HepG2 (cell line): ENCODE measurements around the gene SYDE1. TPM values are rescaled to one million over a fixed set of nuclear protein-coding genes. Genes with fewer than 3 reads are reported as not detected.

Source experiments
- ATAC-seq: fragments of 200-7000 bp; cut with Tn5 transposase; 3 replicates; pipeline ENCODE4 v1.9.1; 2020; ENCODE audit warnings: mild to moderate bottlenecking, moderate library complexity
- BruUV-seq: library from RNA; stranded (reverse); fragments of 400-500 nt; replicated peaks from 2 replicates; lab custom pipeline; 2021; lab: Mats Ljungman, UMichigan
- CTCF ChIA-PET: fragments of 300-600 bp; formaldehyde crosslinking; extraction: SDS; loops from one replicate; lab custom pipeline; 2021; ENCODE audit warnings: low total read pairs, inconsistent platforms, low intra/inter-chr PET ratio; lab: Yijun Ruan, JAX
- POLR2A ChIA-PET: fragments of 350-600 bp; sonication (Branson Sonifier 250); formaldehyde crosslinking; loops from one replicate; lab custom pipeline; 2020; ENCODE audit warnings: antibody characterized with exemption, inconsistent platforms; lab: Yijun Ruan, JAX
- DNase-seq: peaks from one replicate; pipeline ENCODE4 v3.0.0-alpha.2; 2015; ENCODE audit warnings: low spot score
- FAIRE-seq: peaks from 3 replicates; lab custom pipeline; 2011; peaks lifted over from hg19 to GRCh38; lab: Jason Lieb, UNC
- H2AFZ ChIP-seq: one replicate; pipeline ENCODE4 v1.6.1; 2011; ENCODE audit warnings: low read length, inconsistent platforms
- H3K27ac ChIP-seq: fragments of 300-600 bp; 3 replicates; pipeline ENCODE4 v1.8.0; 2011; ENCODE audit warnings: mixed run types, mild to moderate bottlenecking, mixed read lengths, low read length, inconsistent platforms; ENCODE audit not compliant: insufficient read depth; ENCODE audit errors: extremely low read length
- H3K27me3 ChIP-seq, 2 experiments: fragments of 200-600 bp in 1 of 2; 2 replicates in 1 of 2; 3 replicates in 1 of 2; pipeline versions ENCODE4 v1.6.0 to v1.8.0; 2011; ENCODE audit warnings: low read length in 2 of 2, mild to moderate bottlenecking in 2 of 2, moderate library complexity in 2 of 2, inconsistent platforms in 1 of 2; ENCODE audit not compliant: insufficient read depth in 2 of 2, control insufficient read depth in 1 of 2
- H3K36me3 ChIP-seq, 2 experiments: fragments of 200-600 bp in 1 of 2; replicated peaks in 1 of 2; 2 replicates in 1 of 2; 3 replicates in 1 of 2; pipeline versions ENCODE4 v1.5.1 to v1.8.0; 2011; ENCODE audit warnings: low read length in 2 of 2, inconsistent platforms in 1 of 2; ENCODE audit not compliant: insufficient read depth in 2 of 2, control insufficient read depth in 1 of 2
- H3K4me1 ChIP-seq: 2 replicates; pipeline ENCODE4 v1.5.1; 2012; ENCODE audit warnings: low read length, inconsistent platforms; ENCODE audit not compliant: insufficient read depth
- H3K4me2 ChIP-seq: 2 replicates; pipeline ENCODE4 v1.6.0; 2011; ENCODE audit warnings: low read depth, low read length, inconsistent platforms
- H3K4me3 ChIP-seq, 3 experiments: fragments of 200-600 bp in 1 of 3; sonication (generic), shearing (Covaris generic) in 1 of 3; replicated peaks in 1 of 3; 2 replicates each; pipeline ENCODE4 v1.5.1; 2011 to 2016; ENCODE audit warnings: low read length in 3 of 3, inconsistent platforms in 2 of 3, low read depth in 2 of 3, mild to moderate bottlenecking in 2 of 3, control low read depth in 1 of 3, mixed read lengths in 1 of 3; ENCODE audit not compliant: insufficient read depth in 1 of 3
- H3K79me2 ChIP-seq: one replicate; pipeline ENCODE4 v1.6.1; 2011; ENCODE audit warnings: low read length, inconsistent platforms; ENCODE audit not compliant: insufficient read depth
- H3K9ac ChIP-seq: 2 replicates; pipeline ENCODE4 v1.6.0; 2011; ENCODE audit warnings: mild to moderate bottlenecking, low read depth, low read length, inconsistent platforms; ENCODE audit not compliant: insufficient read depth
- H3K9me3 ChIP-seq: 2 replicates; pipeline ENCODE4 v1.5.1; 2012; ENCODE audit warnings: mild to moderate bottlenecking, low read length
- H4K20me1 ChIP-seq: 2 replicates; pipeline ENCODE4 v1.6.0; 2011; ENCODE audit warnings: inconsistent platforms, mild to moderate bottlenecking, low read length, moderate library complexity; ENCODE audit not compliant: insufficient read depth
- ATF1 ChIP-seq: IDR thresholded peaks from 2 replicates; pipeline ENCODE4 v1.6.1; 2016; ENCODE audit warnings: mild to moderate bottlenecking, control low read depth
- NFYB ChIP-seq: sonication (generic); formaldehyde crosslinking; IDR thresholded peaks from 2 replicates; pipeline ENCODE4 v1.4.0; 2020; ENCODE audit warnings: missing genetic modification reagents
- RAD21 ChIP-seq: fragments of 450-650 bp; formaldehyde crosslinking; IDR thresholded peaks from 2 replicates; pipeline ENCODE4 v1.5.0; 2020; ENCODE audit warnings: mild to moderate bottlenecking
- SNRNP70 ChIP-seq: fragments of 200-400 bp; formaldehyde crosslinking; IDR thresholded peaks from 2 replicates; pipeline ENCODE4 v1.6.1; 2017; ENCODE audit warnings: mild to moderate bottlenecking, low read depth, low read length, moderate library complexity
- STAG1 ChIP-seq: sonication (generic); formaldehyde crosslinking; IDR thresholded peaks from 2 replicates; pipeline ENCODE4 v1.4.0; 2020; ENCODE audit warnings: missing genetic modification reagents
- TRIM24 ChIP-seq: sonication (generic); formaldehyde crosslinking; IDR thresholded peaks from 2 replicates; pipeline ENCODE4 v1.8.0; 2022; ENCODE audit warnings: mild to moderate bottlenecking, missing genetic modification reagents
- ZFP36L2 ChIP-seq: sonication (generic); formaldehyde crosslinking; IDR thresholded peaks from 2 replicates; pipeline ENCODE4 v1.4.0; 2020; ENCODE audit warnings: missing genetic modification reagents
- ZNF138 ChIP-seq: sonication (generic); formaldehyde crosslinking; IDR thresholded peaks from 2 replicates; pipeline ENCODE4 v1.5.0; 2020; ENCODE audit warnings: mild to moderate bottlenecking, low read depth, missing genetic modification reagents
- ZNF749 ChIP-seq: sonication (generic); formaldehyde crosslinking; IDR thresholded peaks from 2 replicates; pipeline ENCODE4 v1.8.0; 2022; ENCODE audit warnings: mild to moderate bottlenecking, missing genetic modification reagents, moderate library complexity, borderline replicate concordance
- ZXDC ChIP-seq: sonication (generic); formaldehyde crosslinking; IDR thresholded peaks from 2 replicates; pipeline ENCODE4 v1.5.0; 2020; ENCODE audit warnings: mild to moderate bottlenecking, missing genetic modification reagents
- WGBS: methylation state at CpG from one replicate; pipeline ENCODE4 v1.1.6; 2017; ENCODE audit warnings: low lambda C conversion rate; 5-methylcytosine and 5-hydroxymethylcytosine counted together
- in situ Hi-C: cut with HindIII; loops from 2 replicates; pipeline ENCODE4 v1.10.0; 2017; ENCODE audit warnings: low pct_unique_long_range_greater_than_20kb; ENCODE audit not compliant: extremely low pct_ligation_motif_present
- intact Hi-C: fragments of 100-400 bp; cut with micrococcal nuclease; formaldehyde crosslinking; loops from one replicate; pipeline ENCODE4 v1.10.0; 2022; ENCODE audit not compliant: unreplicated experiment
- polyA plus RNA-seq, 8 experiments: library from polyadenylated mRNA; depleted of rRNA in 3 of 8; stranded (reverse) in 7 of 8; unstranded in 1 of 8; fragments of >200 nt; fragmentation: Illumina TruSeq in 4 of 8; extraction: Trizol in 4 of 8; gene quantifications; 2 replicates each; pipeline versions ENCODE4 v1.2.1 to v1.2.3, GENCODE V29; 2011 to 2016; ENCODE audit warnings: low read depth in 4 of 8, missing spikeins in 1 of 8, mixed read lengths in 1 of 8; ENCODE audit not compliant: insufficient read depth in 1 of 8
- total RNA-seq, 5 experiments: library from RNA; depleted of rRNA; stranded (reverse); fragments of >200 nt; fragmentation: Illumina TruSeq; extraction: Trizol; gene quantifications; 2 replicates each; pipeline ENCODE4 v1.2.3, GENCODE V29; 2016; ENCODE audit warnings: low read depth in 1 of 5
- TF ChIP-seq, protein P1 (sequence below): sonication (generic); formaldehyde crosslinking; IDR thresholded peaks from 2 replicates; pipeline ENCODE4 v1.4.0; 2020; ENCODE audit warnings: missing genetic modification reagents

SYDE1 gene
- total and polyA plus RNA-seq, 2 of the 13 experiments (the other 11 are each of a cell fraction or from before 2014, with no cell fraction given): 4.3 to 13.6 TPM

GRCh38 chr19:15159251-15159650 lies 52.0 kb downstream of the SYDE1 start:
- Histone ChIP-seq H3K79me2 (no peaks in the 10 kb centered on the region), H3K27ac (no peak overlapping the region), H3K4me3 (no peak overlapping the region), H3K9me3 (peaks cover 5% of the 10 kb centered on the region), H3K4me1 (no peaks in the 10 kb centered on the region), H3K27me3 (peaks cover 0 to 2% of the 10 kb centered on the region in 2 experiments; a peak in 2 of 5 replicates), H3K36me3 (no peaks in the 10 kb centered on the region), H2AFZ (no peak overlapping the region), H3K4me2 (no peak overlapping the region), H4K20me1 (no peaks in the 10 kb centered on the region), H3K9ac (no peak overlapping the region)
- TF ChIP-seq ZFP36L2: no peak
- TF ChIP-seq NFYB: peak; percentile 34; the same call in 1 of the 2 replicates
- DNase-seq (no peak), ATAC-seq (no peak), FAIRE-seq (no peak)
- ChIA-PET POLR2A (interaction anchor here (1.7 kb wide), 1 partner anchor 260 kb away, joined by 3 read pairs; the partner anchor contains the start of gene AKAP8L), CTCF (no interaction called here)
- WGBS: 0% methylated on average over 3 of the region's 3 CpGs
- in situ Hi-C loops: no loop called here
- BruUV-seq: no TSS peak
- intact Hi-C loops: no loop called here

GRCh38 chr19:15161028-15161984 lies 54.1 kb downstream of the SYDE1 start:
- intact Hi-C loops (no loop called here), in situ Hi-C loops (loop anchor here (5.0 kb wide), 1 partner anchor 396 kb away; no protein-coding TSS in a partner anchor)
- peak overlapping the region in 1 of 3 experiments; percentile 28; a peak in 1 of 6 replicates for H3K4me3 ChIP-seq
- peaks cover 0 to 2% of the 10 kb centered on the region in 2 experiments; a peak in 2 of 5 replicates for H3K27me3 ChIP-seq
- no peaks in the 10 kb centered on the region for H3K4me1 ChIP-seq
- no TSS peak for BruUV-seq
- CTCF ChIA-PET: interaction anchor here (1.0 kb wide), 1 partner anchor 395 kb away, joined by 3 read pairs; no protein-coding TSS in a partner anchor
- FAIRE-seq (peak; percentile 47), DNase-seq (peak; percentile 61), ATAC-seq (peak; percentile 90)
- no peak overlapping the region for H3K9ac ChIP-seq
- peak overlapping the region; percentile 47; the same call in 1 of the 2 replicates for H3K4me2 ChIP-seq
- H3K79me2 ChIP-seq: no peaks in the 10 kb centered on the region
- H2AFZ ChIP-seq: no peak overlapping the region
- no peaks in the 10 kb centered on the region for H4K20me1 ChIP-seq
- WGBS: 48% methylated on average over 5 of the region's 42 CpGs
- POLR2A ChIA-PET: no interaction called here
- H3K9me3 ChIP-seq: peaks cover 18% of the 10 kb centered on the region
- H3K27ac ChIP-seq: no peak overlapping the region
- H3K36me3 ChIP-seq: no peaks in the 10 kb centered on the region
- no peak for TF ChIP-seq ZNF749 (CRISPR knock-in tag)
- no peak for TF ChIP-seq SNRNP70
- TF ChIP-seq TRIM24 (CRISPR knock-in tag): no peak
- TF ChIP-seq RAD21 (CRISPR knock-in tag): 0 out of 2 replicates have a peak, but pooled peaks have one; percentile 33
- no peak for TF ChIP-seq ZNF138 (CRISPR knock-in tag)
- TF ChIP-seq, protein P1, sequence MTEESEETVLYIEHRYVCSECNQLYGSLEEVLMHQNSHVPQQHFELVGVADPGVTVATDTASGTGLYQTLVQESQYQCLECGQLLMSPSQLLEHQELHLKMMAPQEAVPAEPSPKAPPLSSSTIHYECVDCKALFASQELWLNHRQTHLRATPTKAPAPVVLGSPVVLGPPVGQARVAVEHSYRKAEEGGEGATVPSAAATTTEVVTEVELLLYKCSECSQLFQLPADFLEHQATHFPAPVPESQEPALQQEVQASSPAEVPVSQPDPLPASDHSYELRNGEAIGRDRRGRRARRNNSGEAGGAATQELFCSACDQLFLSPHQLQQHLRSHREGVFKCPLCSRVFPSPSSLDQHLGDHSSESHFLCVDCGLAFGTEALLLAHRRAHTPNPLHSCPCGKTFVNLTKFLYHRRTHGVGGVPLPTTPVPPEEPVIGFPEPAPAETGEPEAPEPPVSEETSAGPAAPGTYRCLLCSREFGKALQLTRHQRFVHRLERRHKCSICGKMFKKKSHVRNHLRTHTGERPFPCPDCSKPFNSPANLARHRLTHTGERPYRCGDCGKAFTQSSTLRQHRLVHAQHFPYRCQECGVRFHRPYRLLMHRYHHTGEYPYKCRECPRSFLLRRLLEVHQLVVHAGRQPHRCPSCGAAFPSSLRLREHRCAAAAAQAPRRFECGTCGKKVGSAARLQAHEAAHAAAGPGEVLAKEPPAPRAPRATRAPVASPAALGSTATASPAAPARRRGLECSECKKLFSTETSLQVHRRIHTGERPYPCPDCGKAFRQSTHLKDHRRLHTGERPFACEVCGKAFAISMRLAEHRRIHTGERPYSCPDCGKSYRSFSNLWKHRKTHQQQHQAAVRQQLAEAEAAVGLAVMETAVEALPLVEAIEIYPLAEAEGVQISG (CRISPR knock-in tag): peak; percentile 54
- peak; percentile 71 for TF ChIP-seq STAG1 (CRISPR knock-in tag)
- TF ChIP-seq ATF1 (CRISPR knock-in tag): no peak
- TF ChIP-seq ZXDC (CRISPR knock-in tag): no peak
